ENCODE data around the gene ROR1.
A peak's percentile ranks its signal among the peaks of the same experiment; 100 is the strongest.

The ROR1 gene

GRCh38 chr1:63885899-63886298, 112.1 kb downstream of the ROR1 start:
- DNase-seq: no peak

GRCh38 chr1:63886340-63886739, 112.5 kb downstream of the ROR1 start:
- no peak for DNase-seq

DNA sequence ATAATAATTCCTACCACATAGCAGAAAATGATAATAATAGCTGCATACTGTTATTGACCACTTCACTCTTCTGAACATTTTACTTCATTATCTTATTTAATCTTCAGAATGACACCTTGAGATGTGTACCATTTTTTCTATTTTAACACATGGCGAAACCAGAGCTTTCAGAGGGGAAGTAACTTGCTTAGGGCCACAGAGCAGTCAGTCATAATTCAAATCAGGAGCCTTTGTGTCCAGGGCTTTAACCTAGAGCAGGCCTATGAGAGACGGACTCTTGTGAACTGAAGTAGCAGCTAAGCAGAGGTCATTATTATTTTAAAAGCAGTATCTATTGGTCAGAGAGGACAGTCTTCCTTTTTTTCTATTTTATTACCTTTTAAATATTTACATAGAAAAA, 114.0 kb downstream of the ROR1 start:
- no peak for DNase-seq

DNA sequence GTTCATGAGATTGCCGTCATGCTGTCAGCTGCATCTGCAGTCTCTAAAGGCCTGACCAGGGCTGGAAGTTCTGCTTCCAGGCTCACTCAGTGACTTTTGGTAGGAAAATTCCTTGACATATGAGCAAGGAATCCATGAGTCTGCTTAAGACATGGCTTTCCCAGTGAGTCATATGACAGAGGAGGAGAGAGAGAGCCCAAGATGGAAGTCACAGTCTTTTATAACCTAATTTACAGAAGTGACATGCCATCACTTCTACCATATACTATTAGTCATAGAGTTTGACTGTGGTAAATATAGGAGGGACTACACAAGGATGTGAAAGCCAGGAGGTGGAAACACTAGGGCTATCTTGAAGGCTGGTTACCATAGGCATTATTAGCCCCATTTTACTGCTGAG, 115.2 kb downstream of the ROR1 start:
- no peak for DNase-seq

DNA sequence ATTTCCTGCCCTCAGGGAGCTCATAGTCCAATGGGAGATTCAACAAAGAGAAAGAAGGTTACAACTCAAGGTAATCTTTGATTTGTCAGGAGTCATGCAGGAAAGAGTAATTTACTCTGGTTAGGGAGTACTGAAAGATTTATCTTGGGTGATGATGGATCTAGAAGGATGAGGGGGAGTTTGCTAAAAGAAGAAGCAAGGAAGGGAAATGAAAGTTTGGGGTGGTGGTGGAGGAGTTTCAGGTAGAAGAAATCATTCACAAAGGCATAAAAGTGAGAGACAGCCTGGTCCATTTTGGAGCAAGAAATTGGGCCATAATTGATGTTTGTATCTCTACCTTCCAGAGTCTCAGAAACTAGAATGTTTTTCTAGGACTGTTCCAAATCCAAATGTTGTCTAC, 116.7 kb downstream of the ROR1 start:
- no peak for DNase-seq

- DNase-seq: no peak
Observed at GRCh38 chr1:63891060-63891690, 117.4 kb downstream of the ROR1 start.

DNA sequence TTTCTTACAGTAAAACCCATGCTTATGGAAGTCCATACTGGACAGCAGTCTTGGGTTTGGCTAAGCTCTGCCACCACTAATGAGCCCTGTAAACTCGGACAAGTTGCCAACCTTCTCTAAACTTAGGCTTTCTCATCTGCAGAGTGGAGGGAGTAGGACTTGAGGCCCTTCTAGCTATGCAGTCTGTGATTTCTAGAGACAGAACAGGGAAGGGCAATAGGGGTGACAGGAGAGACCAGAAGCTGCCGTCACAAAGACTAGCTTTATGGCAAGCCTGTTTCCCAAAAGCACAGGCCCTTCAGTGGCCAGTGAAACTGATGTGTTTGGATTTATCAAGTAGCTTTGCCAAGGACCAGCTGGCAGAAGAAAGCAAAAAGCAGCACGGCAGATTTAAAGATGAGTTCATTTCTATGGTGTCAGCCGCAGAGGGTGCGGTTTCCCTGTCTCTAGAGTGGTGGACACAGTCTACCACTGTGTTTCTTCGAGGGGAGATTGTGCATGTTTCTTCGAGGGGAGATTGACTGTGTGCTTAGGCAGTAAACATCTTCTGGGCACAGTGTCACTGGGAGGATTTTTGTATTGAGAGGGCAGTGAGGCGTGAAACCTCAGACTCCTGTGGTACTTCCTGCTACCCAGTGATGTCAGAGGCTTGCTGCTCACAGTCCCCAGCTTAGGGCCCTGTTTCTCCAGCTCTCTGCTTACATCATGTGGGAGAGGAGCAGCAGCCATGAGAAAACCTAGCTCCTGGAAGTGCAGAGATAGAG, 119.0 kb downstream of the ROR1 start:
- peak; percentile 91 to 95 for DNase-seq

DNA sequence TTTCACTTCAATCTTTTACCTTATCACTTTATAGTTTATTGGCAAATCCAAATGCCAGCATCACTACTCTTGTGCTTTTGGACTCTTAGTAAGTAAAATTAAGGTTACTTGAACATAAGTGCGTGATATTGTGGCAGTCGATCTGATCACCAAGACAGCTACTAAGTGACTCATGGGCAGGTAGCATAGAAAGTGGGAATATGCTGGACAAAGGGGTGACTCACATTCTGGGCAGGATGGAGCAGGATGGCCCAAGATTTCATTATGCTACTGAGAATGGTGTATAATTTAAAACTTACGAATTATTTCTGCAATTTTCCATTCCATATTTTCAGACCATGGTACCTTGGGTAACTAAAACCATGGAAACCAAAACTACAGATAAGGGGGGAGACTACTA, 120.2 kb downstream of the ROR1 start:
- no peak for DNase-seq

GRCh38 chr1:63894627-63895265, 120.9 kb downstream of the ROR1 start:
- DNase-seq: no peak

DNA sequence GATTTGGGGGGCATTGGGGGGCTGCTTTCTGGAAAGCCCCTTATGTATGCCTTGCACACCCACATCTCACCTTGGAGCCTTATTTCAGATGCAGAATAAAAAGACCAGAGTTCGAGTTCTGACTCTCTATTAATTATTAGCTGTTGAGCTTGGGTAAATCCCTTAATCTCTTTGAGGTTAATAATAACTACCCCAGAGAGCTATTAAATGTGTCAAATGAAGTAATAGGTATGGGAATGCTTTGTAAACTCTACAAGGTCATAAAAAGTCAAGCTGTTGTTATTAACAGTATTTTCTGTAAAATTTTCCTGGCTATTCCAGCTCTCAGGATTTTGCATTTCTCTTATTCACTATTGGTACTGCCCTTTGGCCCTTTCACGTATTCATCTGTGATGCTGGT, 122.9 kb downstream of the ROR1 start:
- DNase-seq: no peak

- DNase-seq: no peak
Observed at GRCh38 chr1:63898428-63899196, 124.8 kb downstream of the ROR1 start.

- DNase-seq: no peak
Observed at GRCh38 chr1:63901094-63901493, 127.3 kb downstream of the ROR1 start.

DNA sequence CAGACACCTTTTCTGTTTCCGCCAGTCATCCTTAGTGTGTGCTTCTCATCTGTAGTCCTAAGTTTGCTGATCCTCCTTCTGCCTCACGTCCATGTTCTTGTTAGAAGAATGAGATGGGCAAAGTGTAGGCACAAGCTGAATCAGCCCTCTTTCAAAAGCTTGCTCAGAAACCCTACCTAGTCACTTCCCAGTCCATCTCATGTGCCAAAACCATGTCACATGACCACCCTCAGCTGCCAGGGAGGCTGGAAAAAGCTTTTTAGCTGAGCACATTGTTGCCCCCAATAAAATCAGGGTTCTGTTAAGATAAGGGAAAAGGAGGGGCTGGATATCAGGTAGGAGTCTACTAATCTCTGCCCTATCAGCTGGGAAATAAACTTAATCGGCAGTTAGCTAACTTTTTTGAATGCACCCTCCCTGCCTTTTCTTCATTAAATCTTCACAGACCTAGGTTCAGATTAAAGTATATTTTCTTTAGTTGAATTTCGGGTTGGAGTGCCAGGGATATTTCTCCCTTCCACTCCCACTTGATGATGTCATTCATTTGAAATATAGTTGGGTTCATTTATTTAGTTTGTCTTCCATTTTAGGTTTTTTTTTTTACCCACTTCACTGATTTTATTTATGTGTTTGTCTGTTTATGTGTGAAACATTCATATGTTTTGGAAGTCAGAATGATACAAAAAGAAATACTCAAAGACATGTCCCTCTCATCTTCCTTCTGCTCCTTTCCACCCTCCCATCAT, 129.2 kb downstream of the ROR1 start:
- peak; percentile 40 to 59 for DNase-seq

DNA sequence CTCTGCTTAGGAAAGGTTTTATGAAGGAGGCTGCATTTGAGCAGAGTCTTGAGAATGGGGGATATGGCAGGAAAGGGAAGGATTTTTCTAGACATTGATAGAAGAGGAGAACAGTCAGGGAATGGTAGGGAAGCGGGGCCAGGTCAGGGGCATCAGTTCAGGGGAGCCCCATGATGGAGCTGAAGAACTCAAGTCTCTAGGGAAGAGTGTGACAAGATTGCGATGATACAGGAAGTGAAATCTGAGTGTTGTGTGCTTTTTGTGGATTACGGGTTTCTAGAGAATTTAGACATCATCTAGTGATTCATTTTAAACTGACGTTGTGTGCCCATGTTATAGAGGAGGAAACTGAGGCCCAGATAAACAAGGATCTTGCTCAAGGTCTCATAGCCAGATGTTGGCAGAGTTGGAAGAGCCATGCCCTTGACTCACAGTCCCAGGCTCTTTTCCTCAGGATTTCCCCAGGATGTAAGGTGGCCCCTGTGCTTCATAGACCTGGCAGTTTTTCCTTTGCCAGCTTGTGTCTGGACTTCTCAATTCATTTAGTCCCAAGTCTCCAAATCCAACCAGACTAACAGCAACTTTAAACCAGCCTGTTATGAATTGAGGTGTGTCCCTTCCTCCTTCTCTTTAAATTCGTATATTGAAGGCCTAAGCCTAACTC, 130.3 kb downstream of the ROR1 start:
- DNase-seq: no peak

DNA sequence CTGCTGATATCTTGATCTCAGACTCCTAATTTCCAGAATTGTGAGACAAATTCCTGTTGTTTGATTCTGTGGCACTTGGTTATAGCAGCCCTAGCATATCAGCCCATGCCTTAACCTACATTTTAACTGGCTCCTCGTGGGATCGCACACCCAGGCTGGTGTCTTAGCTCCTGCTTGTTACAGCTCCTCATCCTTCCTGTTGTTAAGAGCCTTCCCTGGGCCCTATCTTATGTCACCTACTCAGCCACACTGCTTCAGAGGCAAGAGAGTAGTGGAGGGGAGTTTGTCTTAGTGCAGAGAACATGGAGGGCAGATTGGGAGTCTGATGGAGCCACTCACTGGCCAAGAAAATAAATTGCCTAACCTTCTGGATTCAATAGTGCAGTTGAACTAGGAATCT, 131.0 kb downstream of the ROR1 start:
- peak in 1 of 2 experiments; percentile 24 for DNase-seq

GRCh38 chr1:63906047-63906704, 132.4 kb downstream of the ROR1 start:
- no peak for DNase-seq

- DNase-seq: no peak
Observed at GRCh38 chr1:63907051-63907450, 133.2 kb downstream of the ROR1 start.

DNA sequence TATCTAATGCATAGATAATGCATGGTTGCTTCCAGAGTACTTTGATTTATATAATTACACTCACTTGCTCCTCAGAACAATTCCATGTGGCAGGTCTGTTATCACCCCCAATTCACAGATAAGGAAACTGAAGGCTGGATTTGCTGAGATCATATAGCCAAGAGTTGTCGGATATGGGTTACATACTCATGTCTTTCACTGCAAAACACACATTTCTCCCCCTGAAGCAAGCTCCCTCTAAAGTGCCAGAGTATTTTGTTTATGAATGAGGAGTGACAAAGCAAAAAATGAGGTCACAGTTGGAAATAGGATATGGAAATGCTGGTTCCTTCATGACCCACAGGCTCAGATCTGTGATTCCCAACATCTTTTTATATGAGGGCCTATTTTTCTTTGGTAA, 134.2 kb downstream of the ROR1 start:
- no peak for DNase-seq

GRCh38 chr1:63909526-63909925, 135.7 kb downstream of the ROR1 start:
- DNase-seq: no peak

GRCh38 chr1:63911049-63911448, 137.2 kb downstream of the ROR1 start:
- no peak for DNase-seq

DNA sequence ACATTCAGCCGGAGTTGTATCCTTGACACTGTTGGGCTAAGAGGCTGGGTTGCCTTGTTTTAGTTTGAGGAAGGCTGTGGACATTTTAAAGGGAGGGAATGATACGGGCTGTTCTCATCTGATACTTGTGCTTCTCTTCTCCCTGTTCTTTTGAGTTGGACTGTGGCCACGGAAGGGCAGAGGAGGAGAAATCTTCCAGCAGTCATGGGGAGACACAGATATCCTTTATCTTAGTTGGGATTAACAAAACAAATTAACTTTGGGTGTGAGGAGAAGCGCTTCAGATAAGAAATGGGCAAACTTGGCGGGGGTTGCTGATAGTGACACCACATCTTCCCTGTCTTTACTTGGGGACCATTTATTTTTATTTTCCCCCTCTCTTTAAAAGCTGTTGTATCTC, 138.8 kb downstream of the ROR1 start:
- no peak for DNase-seq

DNA sequence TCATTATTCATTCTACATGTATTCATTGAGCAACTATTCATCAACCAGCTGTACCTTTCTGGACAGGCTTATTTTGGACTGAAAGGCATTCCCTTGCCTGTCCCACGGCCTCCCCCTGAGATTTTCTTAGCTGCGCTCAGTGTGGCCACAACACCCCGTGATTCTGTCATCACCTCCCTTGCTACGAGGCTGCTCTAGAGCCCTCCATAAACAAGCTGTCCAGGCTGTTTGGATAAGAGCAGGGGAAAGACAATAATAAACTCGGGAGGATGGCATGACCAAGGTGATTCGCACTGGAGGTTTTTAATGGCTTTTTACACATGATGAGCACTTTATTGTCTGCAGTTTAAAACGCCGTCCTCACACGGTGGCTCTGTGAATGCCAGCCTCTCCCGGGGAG, 139.7 kb downstream of the ROR1 start:
- no peak for DNase-seq
